OCI-LY3 (cell line): ENCODE measurements around the gene GRAP.

Experiments used
- EZH2phosphoT487 ChIP-seq: fragments of 200-600 bp; shearing (Covaris generic); IDR thresholded peaks from 2 replicates; pipeline ENCODE4 v1.6.1; 2018; ENCODE audit warnings: antibody characterized with exemption, mixed run types, low read depth
- TF ChIP-seq, protein P1 (sequence below): fragments of 200-600, 300-600 bp; sonication (generic); IDR thresholded peaks from 2 replicates; pipeline ENCODE4 v1.5.1; 2014; ENCODE audit warnings: antibody characterized with exemption, low read length, low read depth

- TF ChIP-seq, protein P1, sequence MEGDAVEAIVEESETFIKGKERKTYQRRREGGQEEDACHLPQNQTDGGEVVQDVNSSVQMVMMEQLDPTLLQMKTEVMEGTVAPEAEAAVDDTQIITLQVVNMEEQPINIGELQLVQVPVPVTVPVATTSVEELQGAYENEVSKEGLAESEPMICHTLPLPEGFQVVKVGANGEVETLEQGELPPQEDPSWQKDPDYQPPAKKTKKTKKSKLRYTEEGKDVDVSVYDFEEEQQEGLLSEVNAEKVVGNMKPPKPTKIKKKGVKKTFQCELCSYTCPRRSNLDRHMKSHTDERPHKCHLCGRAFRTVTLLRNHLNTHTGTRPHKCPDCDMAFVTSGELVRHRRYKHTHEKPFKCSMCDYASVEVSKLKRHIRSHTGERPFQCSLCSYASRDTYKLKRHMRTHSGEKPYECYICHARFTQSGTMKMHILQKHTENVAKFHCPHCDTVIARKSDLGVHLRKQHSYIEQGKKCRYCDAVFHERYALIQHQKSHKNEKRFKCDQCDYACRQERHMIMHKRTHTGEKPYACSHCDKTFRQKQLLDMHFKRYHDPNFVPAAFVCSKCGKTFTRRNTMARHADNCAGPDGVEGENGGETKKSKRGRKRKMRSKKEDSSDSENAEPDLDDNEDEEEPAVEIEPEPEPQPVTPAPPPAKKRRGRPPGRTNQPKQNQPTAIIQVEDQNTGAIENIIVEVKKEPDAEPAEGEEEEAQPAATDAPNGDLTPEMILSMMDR = no peak
- no peak for TF ChIP-seq EZH2phosphoT487
Observed at GRCh38 chr17:19002805-19003542, 43.8 kb downstream of the GRAP start.
